HFFc6 (cell line): ENCODE results near the gene NEK6. TPM values are rescaled to one million over a fixed set of nuclear protein-coding genes. Genes with fewer than 3 reads are reported as not detected.
"Not testable (repeated sequence)": the region's sequence is repeated elsewhere in the genome, so short reads cannot be mapped to it uniquely, and the experiment has no call there.

Experiments
- DNase-seq: peaks from one replicate; pipeline ENCODE4 v3.0.0-alpha.2; 2018
- H3K27ac Mint-ChIP-seq: 2 replicates; pipeline ENCODE4 v1.8.0; 2020; ENCODE audit warnings: mild to moderate bottlenecking, mixed read lengths
- H3K27me3 Mint-ChIP-seq: 2 replicates; pipeline ENCODE4 v1.8.0; 2021; ENCODE audit warnings: mild to moderate bottlenecking, moderate library complexity, mixed read lengths; ENCODE audit not compliant: insufficient read depth
- H3K36me3 Mint-ChIP-seq: 2 replicates; pipeline ENCODE4 v1.8.0; 2021; ENCODE audit warnings: low read depth, mixed read lengths
- H3K4me1 Mint-ChIP-seq: 2 replicates; pipeline ENCODE4 v1.8.0; 2020; ENCODE audit warnings: low read depth, mixed read lengths
- H3K4me3 Mint-ChIP-seq: 2 replicates; pipeline ENCODE4 v1.8.0; 2020; ENCODE audit warnings: mild to moderate bottlenecking, moderate library complexity, mixed read lengths
- H3K9me3 Mint-ChIP-seq: 2 replicates; pipeline ENCODE4 v1.8.0; 2020; ENCODE audit warnings: mild to moderate bottlenecking, mixed read lengths
- total RNA-seq, 6 experiments: library from RNA; stranded (reverse); fragmentation: NEBNext Ultra II Directional; extraction: Animal tissue kit (Norgen Biotek cat#: 25700); gene quantifications; 2 replicates in 1 of 6; 3 replicates in 5 of 6; pipeline ENCODE4 v1.2.3, GENCODE V29; 2021
- TF ChIP-seq, protein P1 (sequence below): fragments of 200-600 bp; sonication (generic); IDR thresholded peaks from 2 replicates; pipeline ENCODE4 v1.5.0; 2021; ENCODE audit warnings: antibody characterized with exemption, mild to moderate bottlenecking

The NEK6 gene
- total RNA-seq, 6 experiments from 2014 or later, result 66.5 to 81.1 (median 71.4) TPM

- Mint-ChIP-seq H3K27me3 (no peaks in the 10 kb centered on the region; the same call in 1 of the 2 replicates), H3K4me3 (no peak overlapping the region), H3K9me3 (no peaks in the 10 kb centered on the region), H3K36me3 (no peaks in the 10 kb centered on the region), H3K4me1 (peaks cover 25% of the 10 kb centered on the region), H3K27ac (no peak overlapping the region)
- DNase-seq, result no peak
- TF ChIP-seq, protein P1, sequence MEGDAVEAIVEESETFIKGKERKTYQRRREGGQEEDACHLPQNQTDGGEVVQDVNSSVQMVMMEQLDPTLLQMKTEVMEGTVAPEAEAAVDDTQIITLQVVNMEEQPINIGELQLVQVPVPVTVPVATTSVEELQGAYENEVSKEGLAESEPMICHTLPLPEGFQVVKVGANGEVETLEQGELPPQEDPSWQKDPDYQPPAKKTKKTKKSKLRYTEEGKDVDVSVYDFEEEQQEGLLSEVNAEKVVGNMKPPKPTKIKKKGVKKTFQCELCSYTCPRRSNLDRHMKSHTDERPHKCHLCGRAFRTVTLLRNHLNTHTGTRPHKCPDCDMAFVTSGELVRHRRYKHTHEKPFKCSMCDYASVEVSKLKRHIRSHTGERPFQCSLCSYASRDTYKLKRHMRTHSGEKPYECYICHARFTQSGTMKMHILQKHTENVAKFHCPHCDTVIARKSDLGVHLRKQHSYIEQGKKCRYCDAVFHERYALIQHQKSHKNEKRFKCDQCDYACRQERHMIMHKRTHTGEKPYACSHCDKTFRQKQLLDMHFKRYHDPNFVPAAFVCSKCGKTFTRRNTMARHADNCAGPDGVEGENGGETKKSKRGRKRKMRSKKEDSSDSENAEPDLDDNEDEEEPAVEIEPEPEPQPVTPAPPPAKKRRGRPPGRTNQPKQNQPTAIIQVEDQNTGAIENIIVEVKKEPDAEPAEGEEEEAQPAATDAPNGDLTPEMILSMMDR, result no peak
These were observed 9.7 kb upstream of the NEK6 start for GRCh38 chr9:124248066-124248465.

DNA sequence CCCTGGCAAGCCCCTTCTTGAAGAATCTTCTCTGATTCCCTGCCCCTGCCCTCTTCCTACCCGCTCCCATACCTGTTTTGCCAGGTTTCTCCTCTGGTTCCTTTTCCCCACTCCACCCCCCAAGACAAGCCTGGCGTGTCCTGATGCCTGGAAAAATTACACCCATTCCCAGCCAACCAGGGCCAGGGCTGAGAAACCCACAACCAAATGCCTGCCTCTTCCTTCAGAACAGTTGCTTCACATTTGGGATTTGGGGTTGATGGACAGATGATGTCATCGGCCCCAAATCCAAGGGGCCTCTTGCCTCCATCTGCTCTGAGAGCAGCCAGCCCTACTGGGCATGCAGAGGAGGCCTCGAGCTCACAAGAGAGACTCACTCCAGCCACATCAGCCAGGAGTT, 8.8 kb upstream of the NEK6 start:
- DNase-seq, result no peak
- H3K4me3 Mint-ChIP-seq, result no peak overlapping the region
- peaks cover 25% of the 10 kb centered on the region for H3K4me1 Mint-ChIP-seq
- TF ChIP-seq, protein P1, result no peak
- no peaks in the 10 kb centered on the region for H3K36me3 Mint-ChIP-seq
- H3K9me3 Mint-ChIP-seq, result no peaks in the 10 kb centered on the region
- H3K27ac Mint-ChIP-seq, result no peak overlapping the region
- no peaks in the 10 kb centered on the region; the same call in 1 of the 2 replicates for H3K27me3 Mint-ChIP-seq

GRCh38 chr9:124251204-124251603, 6.5 kb upstream of the NEK6 start:
- H3K36me3 Mint-ChIP-seq, result no peaks in the 10 kb centered on the region
- peaks cover 37% of the 10 kb centered on the region for H3K4me1 Mint-ChIP-seq
- H3K27me3 Mint-ChIP-seq, result no peaks in the 10 kb centered on the region; the same call in 1 of the 2 replicates
- H3K9me3 Mint-ChIP-seq, result no peaks in the 10 kb centered on the region
- TF ChIP-seq, protein P1, result no peak
- no peak for DNase-seq
- H3K4me3 Mint-ChIP-seq, result no peak overlapping the region
- peak overlapping the region; percentile 95 for H3K27ac Mint-ChIP-seq

DNA sequence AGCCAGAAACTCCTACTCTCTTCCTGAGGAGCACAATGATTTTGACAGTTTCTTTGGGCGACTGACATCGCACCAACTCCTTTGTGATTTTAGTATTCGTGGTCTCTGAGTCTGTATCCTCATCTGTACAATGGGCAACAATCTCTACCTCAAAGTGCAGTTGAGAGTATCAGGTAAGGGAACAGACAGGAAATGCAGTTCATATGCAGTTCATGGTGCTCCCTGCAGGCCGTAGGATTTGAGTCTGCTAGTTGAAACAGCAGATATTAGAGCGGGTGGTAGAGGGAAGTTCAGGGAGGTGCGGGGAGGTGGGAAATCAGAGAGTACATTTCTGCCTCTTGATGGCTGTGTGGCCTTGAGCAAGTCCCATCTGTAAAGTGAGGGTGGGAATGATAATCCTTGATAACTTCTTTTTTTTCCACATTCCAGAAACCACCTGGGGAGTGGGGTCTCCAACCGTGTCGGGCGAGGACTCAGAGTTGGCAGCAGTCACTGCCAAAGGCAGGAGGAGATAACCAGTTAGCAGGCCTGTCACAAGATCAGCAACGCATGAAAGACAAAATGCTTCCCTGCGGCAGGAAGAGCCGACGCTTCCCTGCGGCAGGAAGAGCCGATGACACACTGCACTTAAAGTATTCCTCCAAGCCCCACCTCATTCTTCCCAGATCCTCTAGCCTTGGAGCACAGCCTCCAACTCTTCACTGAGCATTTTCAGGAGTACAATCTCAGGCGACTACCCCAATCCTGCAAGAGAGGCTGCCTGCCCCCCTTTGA, 6.0 kb upstream of the NEK6 start:
- peak; percentile 75 for DNase-seq
- Mint-ChIP-seq H3K27ac (peak overlapping the region; percentile 95), H3K4me1 (peaks cover 43% of the 10 kb centered on the region), H3K9me3 (no peaks in the 10 kb centered on the region), H3K4me3 (peak overlapping the region; percentile 54; the same call in 1 of the 2 replicates), H3K36me3 (no peaks in the 10 kb centered on the region), H3K27me3 (peaks cover under 1% of the 10 kb centered on the region)
- TF ChIP-seq, protein P1, result no peak; the same call in 1 of the 2 replicates

DNA sequence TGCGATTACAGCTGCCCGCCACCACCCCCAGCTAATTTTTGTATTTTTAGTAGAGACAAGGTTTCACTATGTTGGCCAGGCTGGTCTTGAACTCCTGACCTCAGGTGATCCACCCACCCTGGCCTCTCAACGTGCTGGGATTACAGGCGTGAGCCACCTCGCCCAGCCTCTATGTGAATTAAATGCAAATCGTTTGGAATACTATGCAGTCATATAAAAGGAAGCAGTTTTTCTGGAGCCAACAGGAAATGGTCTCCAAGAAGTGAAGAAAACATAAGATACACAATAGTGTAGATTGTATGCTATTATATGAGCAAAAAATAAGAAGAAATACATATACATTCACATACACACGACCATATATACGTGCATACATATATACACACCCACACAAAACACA, 4.9 kb upstream of the NEK6 start:
- H3K4me1 Mint-ChIP-seq, result peaks cover 51% of the 10 kb centered on the region
- not testable (repeated sequence) for H3K36me3 Mint-ChIP-seq, H3K4me3 Mint-ChIP-seq, H3K9me3 Mint-ChIP-seq, DNase-seq, H3K27me3 Mint-ChIP-seq
- peak overlapping the region; percentile 95 for H3K27ac Mint-ChIP-seq

GRCh38 chr9:124254261-124254682, 3.5 kb upstream of the NEK6 start:
- H3K4me3 Mint-ChIP-seq, result no peak overlapping the region
- H3K36me3 Mint-ChIP-seq, result peaks cover 9% of the 10 kb centered on the region; the same call in 1 of the 2 replicates
- peaks cover 3% of the 10 kb centered on the region for H3K27me3 Mint-ChIP-seq
- TF ChIP-seq, protein P1, result no peak
- H3K4me1 Mint-ChIP-seq, result peaks cover 55% of the 10 kb centered on the region
- DNase-seq, result no peak
- no peaks in the 10 kb centered on the region for H3K9me3 Mint-ChIP-seq
- H3K27ac Mint-ChIP-seq, result peak overlapping the region; percentile 55; the same call in 1 of the 2 replicates
